Bronchial epithelial cell (primary cell): ENCODE measurements around the gene ACSL6. TPM values are rescaled to one million over a fixed set of nuclear protein-coding genes. Genes with fewer than 3 reads are reported as not detected.
A peak's percentile ranks its signal among the peaks of the same experiment; 100 is the strongest.

Experiments used
- DNase-seq: peaks from one replicate; pipeline ENCODE4 v3.0.0-alpha.2; 2010; ENCODE audit warnings: low read depth
- FAIRE-seq: peaks from 2 replicates; lab custom pipeline; 2011; peaks lifted over from hg19 to GRCh38; lab: Jason Lieb, UNC
- H3K27me3 ChIP-seq: 2 replicates; pipeline ENCODE4 v1.5.1; 2011; ENCODE audit warnings: low read length; ENCODE audit not compliant: control insufficient read depth, insufficient read depth
- H3K36me3 ChIP-seq: 2 replicates; pipeline ENCODE4 v1.5.1; 2011; ENCODE audit warnings: low read length; ENCODE audit not compliant: control insufficient read depth, insufficient read depth
- H3K4me3 ChIP-seq: 2 replicates; pipeline ENCODE4 v1.5.1; 2011; ENCODE audit warnings: mild to moderate bottlenecking, low read depth, low read length, control low read depth
- CTCF ChIP-seq: IDR thresholded peaks from 2 replicates; pipeline ENCODE4 v1.5.1; 2011; ENCODE audit warnings: mild to moderate bottlenecking, moderate library complexity, low read length, control low read depth, inconsistent platforms; ENCODE audit not compliant: insufficient read depth, severe bottlenecking
- total RNA-seq: library from RNA; depleted of rRNA; stranded (reverse); fragments of >200 nt; gene quantifications from 2 replicates; pipeline ENCODE4 v1.2.1, GENCODE V29; 2014

The ACSL6 gene
- total RNA-seq, 1 donor from 2014 or later, result 0.26 TPM

- no peak for TF ChIP-seq CTCF
- Histone ChIP-seq H3K36me3 (no peaks in the 10 kb centered on the region), H3K27me3 (no peaks in the 10 kb centered on the region), H3K4me3 (no peak overlapping the region)
- peak; percentile 29 for DNase-seq
- no peak for FAIRE-seq
Measured at GRCh38 chr5:131996210-131997025, 15.0 kb downstream of the ACSL6 start.

DNA sequence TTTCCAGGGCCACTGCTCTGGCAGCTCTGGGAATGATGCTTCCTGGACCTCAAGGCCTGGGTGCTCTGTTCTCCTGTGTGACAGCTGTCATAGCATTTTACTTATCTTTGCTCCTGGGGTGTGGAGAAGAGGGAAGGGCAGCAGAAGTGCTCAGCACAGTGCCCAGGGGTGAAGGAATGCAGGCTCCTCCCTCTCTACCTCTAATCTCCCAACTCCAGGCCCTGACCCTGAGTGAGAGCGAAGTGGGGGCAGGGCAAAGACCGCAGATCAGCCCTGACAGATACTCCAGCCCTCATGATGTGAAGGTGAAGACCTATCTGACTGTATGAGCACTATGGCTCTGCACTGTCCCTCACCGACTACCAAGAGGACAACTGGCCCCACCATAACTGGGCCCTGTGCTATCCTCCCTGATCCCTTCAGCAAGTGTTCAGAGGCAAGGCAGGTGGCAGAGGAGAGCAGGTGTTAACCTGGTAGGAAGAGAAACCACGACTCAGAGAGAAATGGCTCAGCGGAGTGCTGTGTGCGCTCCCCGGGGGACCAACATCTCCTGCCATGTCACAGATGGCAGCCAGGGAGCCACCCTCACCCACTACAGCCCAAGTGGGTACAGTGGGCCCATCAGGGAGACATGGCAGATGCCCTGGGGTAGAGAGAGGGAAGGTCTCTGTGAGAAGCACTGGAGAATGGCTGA lies 16.8 kb downstream of the ACSL6 start:
- Histone ChIP-seq H3K27me3 (no peaks in the 10 kb centered on the region), H3K36me3 (no peaks in the 10 kb centered on the region), H3K4me3 (no peak overlapping the region)
- TF ChIP-seq CTCF, result no peak
- FAIRE-seq (no peak), DNase-seq (no peak)

- H3K4me3 ChIP-seq, result no peak overlapping the region
- no peaks in the 10 kb centered on the region for H3K36me3 ChIP-seq
- H3K27me3 ChIP-seq, result no peaks in the 10 kb centered on the region
- no peak for TF ChIP-seq CTCF
- FAIRE-seq (no peak), DNase-seq (no peak)
Measured at GRCh38 chr5:131994090-131994489, 17.4 kb downstream of the ACSL6 start.

- Histone ChIP-seq H3K4me3 (no peak overlapping the region), H3K36me3 (no peaks in the 10 kb centered on the region), H3K27me3 (no peaks in the 10 kb centered on the region)
- FAIRE-seq, result no peak
- TF ChIP-seq CTCF, result no peak
- no peak for DNase-seq
Measured at GRCh38 chr5:131993676-131994075, 17.8 kb downstream of the ACSL6 start.

GRCh38 chr5:131992370-131992769 lies 19.1 kb downstream of the ACSL6 start:
- no peak for DNase-seq
- no peak for TF ChIP-seq CTCF
- no peak overlapping the region for H3K4me3 ChIP-seq
- no peaks in the 10 kb centered on the region for H3K27me3 ChIP-seq
- FAIRE-seq, result no peak
- H3K36me3 ChIP-seq, result no peaks in the 10 kb centered on the region
